ENCODE measurements around the gene TMEM163.

Gene TMEM163

DNA sequence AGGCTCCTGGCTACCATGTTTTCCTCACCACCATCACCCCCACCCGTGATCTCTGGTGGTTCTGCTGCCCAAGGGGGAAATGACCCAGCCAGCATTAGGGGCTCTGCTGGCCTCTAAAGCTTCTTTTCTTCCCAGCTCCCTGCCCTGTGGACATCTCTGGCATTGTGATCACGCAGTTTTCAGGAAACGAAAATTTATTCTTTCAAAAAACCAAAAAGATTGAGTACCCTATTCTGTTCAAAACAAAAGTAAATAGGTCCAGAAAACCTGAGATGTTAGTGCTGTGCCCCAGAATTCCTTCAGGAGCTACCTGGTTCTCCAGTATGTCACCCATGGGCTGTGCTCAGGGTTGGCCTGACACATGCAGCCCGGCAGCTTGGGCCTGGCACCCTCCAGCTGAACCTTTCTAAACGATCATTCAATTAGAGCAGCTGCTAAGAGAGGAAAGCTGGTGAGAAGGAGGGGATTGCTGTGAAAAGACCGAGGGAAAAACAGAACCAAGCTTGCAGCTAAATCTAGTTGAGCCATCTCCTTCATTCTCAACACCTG lies 307.4 kb downstream of the TMEM163 start:
- Histone ChIP-seq H3K9ac (ENCODE audit: low read depth in 1 of 2, low read length in 2 of 2) (peak overlapping the region in 1 of 2 donors; percentile 41), H3K27ac (ENCODE audit: low read depth in 2 of 2, low read length in 2 of 2) (peak overlapping the region in 1 of 2 donors; percentile 25), H3K4me3 (ENCODE audit: low read length in 2 of 2) (no peak overlapping the region), H3K9me3 (ENCODE audit: control insufficient read depth in 2 of 2, low read length in 2 of 2) (no peaks in the 10 kb centered on the region), H3K4me1 (ENCODE audit: control insufficient read depth in 2 of 2, insufficient read depth in 2 of 2, low read length in 2 of 2) (peaks cover 19 to 30% of the 10 kb centered on the region in 2 donors), H3K27me3 (ENCODE audit: control insufficient read depth in 2 of 2, insufficient read depth in 2 of 2, low read length in 2 of 2) (no peaks in the 10 kb centered on the region), H3K36me3 (ENCODE audit: control insufficient read depth in 2 of 2, insufficient read depth in 2 of 2, low read length in 2 of 2) (peaks cover 0 to 7% of the 10 kb centered on the region in 2 donors)

DNA sequence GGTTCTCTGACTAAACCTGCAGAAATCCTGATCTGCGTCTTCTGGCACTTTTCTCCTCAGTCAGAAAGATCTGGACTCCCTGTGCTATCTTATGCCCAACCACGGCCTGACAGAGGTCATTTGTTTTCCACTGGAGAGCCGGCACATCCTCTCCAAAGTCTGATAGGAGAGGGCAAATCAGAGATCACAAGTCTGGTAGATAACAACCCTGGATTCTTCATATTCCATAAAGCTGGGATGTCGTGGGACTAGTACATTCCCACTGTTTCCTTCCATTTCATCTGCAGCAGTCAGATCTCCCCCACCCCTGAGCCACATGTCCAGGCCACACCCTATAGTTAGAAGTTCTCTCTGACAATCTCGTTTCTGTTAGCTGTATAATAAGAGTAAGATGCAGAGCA lies 308.0 kb downstream of the TMEM163 start:
- Histone ChIP-seq H3K4me1 (ENCODE audit: control insufficient read depth in 2 of 2, insufficient read depth in 2 of 2, low read length in 2 of 2) (peaks cover 19 to 30% of the 10 kb centered on the region in 2 donors), H3K27ac (ENCODE audit: low read depth in 2 of 2, low read length in 2 of 2) (no peak overlapping the region), H3K4me3 (ENCODE audit: low read length in 2 of 2) (no peak overlapping the region), H3K9me3 (ENCODE audit: control insufficient read depth in 2 of 2, low read length in 2 of 2) (no peaks in the 10 kb centered on the region), H3K36me3 (ENCODE audit: control insufficient read depth in 2 of 2, insufficient read depth in 2 of 2, low read length in 2 of 2) (peaks cover 0 to 8% of the 10 kb centered on the region in 2 donors), H3K9ac (ENCODE audit: low read depth in 1 of 2, low read length in 2 of 2) (no peak overlapping the region), H3K27me3 (ENCODE audit: control insufficient read depth in 2 of 2, insufficient read depth in 2 of 2, low read length in 2 of 2) (no peaks in the 10 kb centered on the region)

DNA sequence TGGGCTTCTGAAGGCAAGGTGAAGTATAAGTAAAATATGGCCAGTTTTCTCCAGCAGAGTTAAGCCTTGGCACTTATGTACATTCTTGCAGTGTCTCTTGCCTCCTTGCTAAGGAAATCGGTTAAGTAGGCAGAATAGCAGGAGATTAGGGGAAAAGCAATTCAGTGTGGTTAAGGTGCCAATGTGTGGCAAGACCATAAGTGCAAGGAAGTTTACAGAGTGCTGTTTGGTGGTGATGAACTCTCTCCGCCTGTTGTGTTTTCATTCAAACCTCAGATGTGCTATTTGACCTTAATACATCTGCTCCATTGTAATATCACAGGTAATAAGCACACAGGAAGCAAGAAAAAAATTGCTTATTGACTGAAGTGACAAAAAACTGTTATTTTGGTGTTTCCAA lies 308.8 kb downstream of the TMEM163 start:
- Histone ChIP-seq H3K4me3 (ENCODE audit: low read length in 2 of 2) (no peak overlapping the region), H3K9ac (ENCODE audit: low read depth in 1 of 2, low read length in 2 of 2) (no peak overlapping the region), H3K4me1 (ENCODE audit: control insufficient read depth in 2 of 2, insufficient read depth in 2 of 2, low read length in 2 of 2) (peaks cover 19 to 30% of the 10 kb centered on the region in 2 donors), H3K27ac (ENCODE audit: low read depth in 2 of 2, low read length in 2 of 2) (no peak overlapping the region), H3K36me3 (ENCODE audit: control insufficient read depth in 2 of 2, insufficient read depth in 2 of 2, low read length in 2 of 2) (peaks cover 7 to 12% of the 10 kb centered on the region in 2 donors), H3K27me3 (ENCODE audit: control insufficient read depth in 2 of 2, insufficient read depth in 2 of 2, low read length in 2 of 2) (no peaks in the 10 kb centered on the region), H3K9me3 (ENCODE audit: control insufficient read depth in 2 of 2, low read length in 2 of 2) (no peaks in the 10 kb centered on the region)

DNA sequence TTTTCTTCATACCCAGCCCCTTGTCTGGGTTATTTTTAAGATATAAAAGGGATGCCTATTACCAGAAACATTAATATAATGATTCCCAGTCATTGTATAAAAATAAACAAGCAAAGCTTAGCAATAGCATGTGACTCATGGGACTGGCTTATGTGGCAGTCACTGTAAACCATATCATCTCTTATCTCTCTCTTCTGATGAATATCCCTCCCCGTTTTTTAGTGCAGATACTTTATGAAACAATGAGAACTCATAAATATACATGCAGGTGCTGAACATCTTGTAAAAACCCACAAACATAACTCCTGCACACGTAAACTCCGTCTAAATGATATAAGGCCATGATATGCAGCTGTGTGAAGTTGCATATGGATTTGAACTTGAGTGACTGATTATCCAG lies 310.0 kb downstream of the TMEM163 start:
- H3K4me1 ChIP-seq (ENCODE audit: control insufficient read depth in 2 of 2, insufficient read depth in 2 of 2, low read length in 2 of 2), result peaks cover 19 to 30% of the 10 kb centered on the region in 2 donors
- peaks cover 10 to 11% of the 10 kb centered on the region in 2 donors for H3K36me3 ChIP-seq (ENCODE audit: control insufficient read depth in 2 of 2, insufficient read depth in 2 of 2, low read length in 2 of 2)
- no peak overlapping the region for H3K27ac ChIP-seq (ENCODE audit: low read depth in 2 of 2, low read length in 2 of 2)
- H3K27me3 ChIP-seq (ENCODE audit: control insufficient read depth in 2 of 2, insufficient read depth in 2 of 2, low read length in 2 of 2), result no peaks in the 10 kb centered on the region
- no peak overlapping the region for H3K9ac ChIP-seq (ENCODE audit: low read depth in 1 of 2, low read length in 2 of 2)
- no peaks in the 10 kb centered on the region for H3K9me3 ChIP-seq (ENCODE audit: control insufficient read depth in 2 of 2, low read length in 2 of 2)
- no peak overlapping the region for H3K4me3 ChIP-seq (ENCODE audit: low read length in 2 of 2)

DNA sequence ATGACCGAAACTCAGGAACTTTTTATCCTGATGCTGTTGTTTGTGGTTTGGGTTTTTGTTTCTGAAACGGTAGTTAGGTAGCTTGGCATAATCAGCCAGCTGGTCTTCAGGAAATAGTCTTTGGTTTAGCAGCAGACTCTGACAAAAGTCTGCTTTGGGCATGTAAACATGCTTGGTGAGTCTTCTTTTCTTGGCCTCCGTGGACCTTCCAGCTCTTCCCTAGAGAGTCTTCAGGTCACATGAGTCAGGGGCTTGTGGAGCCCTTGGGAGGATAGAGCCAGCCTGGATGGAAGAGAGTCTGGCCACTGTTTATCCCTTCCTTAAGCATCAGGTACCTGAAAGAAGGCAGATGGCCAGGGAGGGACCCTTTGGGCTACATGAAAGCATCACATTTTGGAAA lies 310.4 kb downstream of the TMEM163 start:
- H3K4me3 ChIP-seq (ENCODE audit: low read length in 2 of 2), result no peak overlapping the region
- H3K36me3 ChIP-seq (ENCODE audit: control insufficient read depth in 2 of 2, insufficient read depth in 2 of 2, low read length in 2 of 2), result peaks cover 14 to 15% of the 10 kb centered on the region in 2 donors
- no peaks in the 10 kb centered on the region for H3K9me3 ChIP-seq (ENCODE audit: control insufficient read depth in 2 of 2, low read length in 2 of 2)
- no peaks in the 10 kb centered on the region for H3K27me3 ChIP-seq (ENCODE audit: control insufficient read depth in 2 of 2, insufficient read depth in 2 of 2, low read length in 2 of 2)
- H3K27ac ChIP-seq (ENCODE audit: low read depth in 2 of 2, low read length in 2 of 2), result no peak overlapping the region
- H3K9ac ChIP-seq (ENCODE audit: low read depth in 1 of 2, low read length in 2 of 2), result no peak overlapping the region
- H3K4me1 ChIP-seq (ENCODE audit: control insufficient read depth in 2 of 2, insufficient read depth in 2 of 2, low read length in 2 of 2), result peaks cover 16 to 27% of the 10 kb centered on the region in 2 donors

DNA sequence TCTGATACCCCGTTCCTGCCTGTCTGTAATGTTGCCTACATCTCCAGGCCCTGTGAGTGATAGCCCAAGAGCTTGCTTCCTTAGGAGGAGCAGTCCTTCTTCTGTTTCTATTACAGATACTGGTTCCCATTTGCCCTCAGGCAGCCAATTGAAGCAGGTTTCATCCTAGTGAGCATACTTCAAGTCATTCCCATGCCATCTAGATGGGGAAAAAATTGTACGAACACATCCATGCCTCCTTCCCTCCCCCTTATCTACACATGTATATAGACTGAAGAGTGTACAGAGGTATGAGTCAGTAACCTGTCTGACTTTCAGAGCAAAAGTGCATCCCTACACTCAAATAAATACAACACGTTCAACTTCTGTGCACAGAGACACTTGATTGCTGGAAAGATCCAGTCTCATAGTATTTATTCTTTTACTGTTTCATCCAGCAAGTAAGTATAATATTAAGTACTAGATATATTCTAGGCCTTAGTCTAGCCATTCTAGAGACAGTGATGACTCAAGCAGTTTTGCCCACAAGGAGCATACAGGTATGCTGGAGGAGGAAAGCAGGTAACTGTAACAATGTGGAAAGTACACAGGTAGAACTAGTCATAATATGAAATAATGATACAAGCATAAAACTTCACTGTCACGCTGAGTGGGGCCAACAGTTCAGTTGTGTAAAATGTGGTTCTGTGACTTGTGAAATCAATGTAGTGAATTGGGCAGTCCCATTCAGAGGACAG lies 311.5 kb downstream of the TMEM163 start:
- Histone ChIP-seq H3K4me3 (ENCODE audit: low read length in 2 of 2) (no peak overlapping the region), H3K36me3 (ENCODE audit: control insufficient read depth in 2 of 2, insufficient read depth in 2 of 2, low read length in 2 of 2) (peaks cover 16 to 20% of the 10 kb centered on the region in 2 donors), H3K9me3 (ENCODE audit: control insufficient read depth in 2 of 2, low read length in 2 of 2) (no peaks in the 10 kb centered on the region), H3K27ac (ENCODE audit: low read depth in 2 of 2, low read length in 2 of 2) (no peak overlapping the region), H3K27me3 (ENCODE audit: control insufficient read depth in 2 of 2, insufficient read depth in 2 of 2, low read length in 2 of 2) (no peaks in the 10 kb centered on the region), H3K4me1 (ENCODE audit: control insufficient read depth in 2 of 2, insufficient read depth in 2 of 2, low read length in 2 of 2) (peaks cover 14 to 27% of the 10 kb centered on the region in 2 donors), H3K9ac (ENCODE audit: low read depth in 1 of 2, low read length in 2 of 2) (no peak overlapping the region)

DNA sequence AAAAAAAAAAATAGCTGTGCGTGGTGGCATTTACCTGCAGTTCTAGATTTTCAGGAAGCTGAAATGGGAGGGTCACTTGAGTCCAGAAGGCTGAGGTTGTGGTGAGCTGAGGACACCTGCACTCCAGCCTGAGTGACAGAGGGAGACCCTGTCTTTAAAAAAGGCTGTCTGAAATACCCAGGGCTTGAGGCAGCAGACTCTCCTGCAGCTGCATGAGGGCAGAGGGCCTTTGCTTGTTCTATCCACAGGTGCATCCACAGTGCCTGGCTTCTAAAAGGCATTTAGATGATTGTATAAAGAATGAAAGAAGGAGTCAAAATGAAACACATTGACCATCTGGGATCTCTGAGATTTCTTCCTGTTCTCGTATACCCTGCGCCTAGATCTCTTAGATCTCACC lies 312.1 kb downstream of the TMEM163 start:
- H3K27ac ChIP-seq (ENCODE audit: low read depth in 2 of 2, low read length in 2 of 2), result no peak overlapping the region
- H3K36me3 ChIP-seq (ENCODE audit: control insufficient read depth in 2 of 2, insufficient read depth in 2 of 2, low read length in 2 of 2), result peaks cover 16 to 20% of the 10 kb centered on the region in 2 donors
- H3K27me3 ChIP-seq (ENCODE audit: control insufficient read depth in 2 of 2, insufficient read depth in 2 of 2, low read length in 2 of 2), result no peaks in the 10 kb centered on the region
- H3K9me3 ChIP-seq (ENCODE audit: control insufficient read depth in 2 of 2, low read length in 2 of 2), result no peaks in the 10 kb centered on the region
- H3K4me3 ChIP-seq (ENCODE audit: low read length in 2 of 2), result no peak overlapping the region
- H3K9ac ChIP-seq (ENCODE audit: low read depth in 1 of 2, low read length in 2 of 2), result no peak overlapping the region
- H3K4me1 ChIP-seq (ENCODE audit: control insufficient read depth in 2 of 2, insufficient read depth in 2 of 2, low read length in 2 of 2), result peaks cover 9 to 22% of the 10 kb centered on the region in 2 donors

DNA sequence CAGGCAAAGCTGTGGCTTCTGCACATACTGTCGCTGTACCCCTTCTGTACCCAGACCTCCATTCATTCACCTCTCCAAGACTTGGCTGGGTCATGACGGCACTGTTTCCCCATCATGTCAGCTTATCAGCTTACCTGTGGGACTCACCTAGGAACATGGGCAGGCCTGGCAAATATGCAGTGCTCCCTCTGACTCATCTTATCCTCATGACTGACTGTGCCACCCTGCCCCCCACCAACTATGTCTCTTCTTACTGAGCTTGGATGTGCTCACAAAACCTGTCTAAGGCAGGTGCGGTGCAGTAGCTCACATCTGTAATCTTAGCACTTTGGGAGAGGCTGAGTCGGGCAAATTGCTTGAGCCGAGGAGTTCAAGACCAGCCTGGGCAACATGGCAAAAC lies 312.5 kb downstream of the TMEM163 start:
- Histone ChIP-seq H3K4me3 (ENCODE audit: low read length in 2 of 2) (no peak overlapping the region), H3K9ac (ENCODE audit: low read depth in 1 of 2, low read length in 2 of 2) (no peak overlapping the region), H3K36me3 (ENCODE audit: control insufficient read depth in 2 of 2, insufficient read depth in 2 of 2, low read length in 2 of 2) (peaks cover 16 to 20% of the 10 kb centered on the region in 2 donors), H3K27me3 (ENCODE audit: control insufficient read depth in 2 of 2, insufficient read depth in 2 of 2, low read length in 2 of 2) (no peaks in the 10 kb centered on the region), H3K9me3 (ENCODE audit: control insufficient read depth in 2 of 2, low read length in 2 of 2) (no peaks in the 10 kb centered on the region), H3K27ac (ENCODE audit: low read depth in 2 of 2, low read length in 2 of 2) (no peak overlapping the region), H3K4me1 (ENCODE audit: control insufficient read depth in 2 of 2, insufficient read depth in 2 of 2, low read length in 2 of 2) (peaks cover 5 to 20% of the 10 kb centered on the region in 2 donors)
